ENCODE measurements around the gene CWF19L1. TPM values are rescaled to one million over a fixed set of nuclear protein-coding genes. Genes with fewer than 3 reads are reported as not detected.

CWF19L1 gene
- total RNA-seq, 2 donors from 2014 or later = 31.6 to 35.4 TPM

DNA sequence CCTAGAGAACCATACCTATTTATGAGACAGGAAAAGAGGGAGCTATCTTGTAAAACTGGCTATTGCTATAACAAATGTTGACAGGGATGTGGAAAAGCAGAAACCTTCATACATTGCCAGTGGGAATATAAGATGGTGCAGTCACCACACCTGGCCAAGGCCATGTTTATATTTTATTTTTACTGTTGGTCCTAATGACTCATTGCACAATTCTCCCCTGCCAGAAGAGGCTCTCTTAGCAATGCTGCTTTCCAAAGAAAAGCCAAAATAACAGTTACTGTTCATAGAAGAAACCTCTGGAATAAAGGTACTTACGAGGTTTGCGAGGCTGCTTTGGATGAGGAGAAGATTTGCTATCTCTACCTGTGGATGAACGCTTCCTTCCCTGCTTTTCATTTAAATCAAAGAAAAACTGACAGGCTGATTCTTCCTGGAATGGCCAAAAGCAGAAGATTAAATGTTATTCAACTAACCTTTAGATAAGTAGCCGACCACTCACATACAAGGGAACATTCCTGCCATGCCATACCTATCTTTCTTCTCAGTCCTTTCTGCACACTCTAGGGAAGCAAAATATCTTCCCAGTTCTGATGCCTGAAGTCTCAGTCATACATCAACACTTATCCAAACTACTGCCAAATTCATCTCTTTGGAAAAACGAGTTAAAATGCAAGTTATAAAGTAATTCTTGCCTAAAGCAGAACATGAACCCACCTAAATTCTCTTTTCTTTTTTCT, 21.8 kb downstream of the CWF19L1 start:
- Mint-ChIP-seq H3K9me3 (no peaks in the 10 kb centered on the region), H3K4me1 (peaks cover under 1% of the 10 kb centered on the region), H3K27ac (no peak overlapping the region), H3K27me3 (ENCODE audit: insufficient read depth) (no peaks in the 10 kb centered on the region), H3K36me3 (ENCODE audit: low read depth) (peaks cover 69% of the 10 kb centered on the region), H3K4me3 (no peak overlapping the region)
- Histone ChIP-seq H3K36me3 (ENCODE audit: control insufficient read depth, insufficient read depth, low read length) (peaks cover 70% of the 10 kb centered on the region), H3K27me3 (ENCODE audit: control insufficient read depth, insufficient read depth, low read length, poor library complexity, severe bottlenecking) (no peaks in the 10 kb centered on the region), H3K27ac (ENCODE audit: low read depth, low read length) (no peak overlapping the region), H3K9me3 (ENCODE audit: control insufficient read depth, low read length) (no peaks in the 10 kb centered on the region), H3K4me3 (ENCODE audit: low read length) (no peak overlapping the region), H3K4me1 (ENCODE audit: control insufficient read depth, insufficient read depth, low read length) (no peaks in the 10 kb centered on the region), H3K9ac (ENCODE audit: extremely low read depth, low read length, poor library complexity, severe bottlenecking) (no peak overlapping the region)
- 91 to 95% methylated on average over 4 to 5 of the region's 5 CpGs for WGBS, 2 experiments (ENCODE audit: insufficient coverage in 1 of 2, insufficient read length in 1 of 2)
- TF ChIP-seq, protein P1, sequence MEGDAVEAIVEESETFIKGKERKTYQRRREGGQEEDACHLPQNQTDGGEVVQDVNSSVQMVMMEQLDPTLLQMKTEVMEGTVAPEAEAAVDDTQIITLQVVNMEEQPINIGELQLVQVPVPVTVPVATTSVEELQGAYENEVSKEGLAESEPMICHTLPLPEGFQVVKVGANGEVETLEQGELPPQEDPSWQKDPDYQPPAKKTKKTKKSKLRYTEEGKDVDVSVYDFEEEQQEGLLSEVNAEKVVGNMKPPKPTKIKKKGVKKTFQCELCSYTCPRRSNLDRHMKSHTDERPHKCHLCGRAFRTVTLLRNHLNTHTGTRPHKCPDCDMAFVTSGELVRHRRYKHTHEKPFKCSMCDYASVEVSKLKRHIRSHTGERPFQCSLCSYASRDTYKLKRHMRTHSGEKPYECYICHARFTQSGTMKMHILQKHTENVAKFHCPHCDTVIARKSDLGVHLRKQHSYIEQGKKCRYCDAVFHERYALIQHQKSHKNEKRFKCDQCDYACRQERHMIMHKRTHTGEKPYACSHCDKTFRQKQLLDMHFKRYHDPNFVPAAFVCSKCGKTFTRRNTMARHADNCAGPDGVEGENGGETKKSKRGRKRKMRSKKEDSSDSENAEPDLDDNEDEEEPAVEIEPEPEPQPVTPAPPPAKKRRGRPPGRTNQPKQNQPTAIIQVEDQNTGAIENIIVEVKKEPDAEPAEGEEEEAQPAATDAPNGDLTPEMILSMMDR (conservative IDR thresholded peaks at IDR 0.05) = no peak
- no peak for DNase-seq

DNA sequence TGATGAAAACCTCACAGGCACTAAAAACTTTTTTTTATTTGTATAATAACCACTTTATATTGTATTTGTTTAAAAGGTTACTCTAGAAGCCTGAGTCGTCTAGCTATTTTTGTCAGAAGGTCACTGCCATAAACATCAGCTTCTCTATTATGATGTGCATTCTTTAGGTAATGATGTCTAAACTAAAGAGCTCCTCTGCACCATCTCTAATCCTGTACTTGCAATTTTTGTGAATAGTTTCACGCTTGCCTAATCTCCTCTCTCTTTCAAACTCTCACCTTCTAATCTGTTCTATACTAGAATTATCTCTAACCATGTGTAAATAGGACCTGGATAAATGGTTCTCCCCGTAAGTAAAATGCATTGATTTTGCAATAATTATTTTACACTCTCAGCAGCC, 27.6 kb downstream of the CWF19L1 start:
- TF ChIP-seq, protein P1 (conservative IDR thresholded peaks at IDR 0.05) = no peak
- Histone ChIP-seq H3K9ac (ENCODE audit: extremely low read depth, low read length, poor library complexity, severe bottlenecking) (no peak overlapping the region), H3K9me3 (ENCODE audit: control insufficient read depth, low read length) (no peaks in the 10 kb centered on the region), H3K36me3 (ENCODE audit: control insufficient read depth, insufficient read depth, low read length) (peaks cover 79% of the 10 kb centered on the region), H3K4me3 (ENCODE audit: low read length) (no peak overlapping the region), H3K27me3 (ENCODE audit: control insufficient read depth, insufficient read depth, low read length, poor library complexity, severe bottlenecking) (no peaks in the 10 kb centered on the region), H3K27ac (ENCODE audit: low read depth, low read length) (no peak overlapping the region), H3K4me1 (ENCODE audit: control insufficient read depth, insufficient read depth, low read length) (no peaks in the 10 kb centered on the region)
- Mint-ChIP-seq H3K27me3 (ENCODE audit: insufficient read depth) (no peaks in the 10 kb centered on the region), H3K36me3 (ENCODE audit: low read depth) (peaks cover 66% of the 10 kb centered on the region), H3K9me3 (no peaks in the 10 kb centered on the region), H3K27ac (no peak overlapping the region), H3K4me3 (no peak overlapping the region), H3K4me1 (peaks cover 4% of the 10 kb centered on the region)
- WGBS, 2 experiments (ENCODE audit: insufficient coverage in 1 of 2, insufficient read length in 1 of 2) = 100% methylated on average over 2 of the region's 3 CpGs
- DNase-seq = no peak

DNA sequence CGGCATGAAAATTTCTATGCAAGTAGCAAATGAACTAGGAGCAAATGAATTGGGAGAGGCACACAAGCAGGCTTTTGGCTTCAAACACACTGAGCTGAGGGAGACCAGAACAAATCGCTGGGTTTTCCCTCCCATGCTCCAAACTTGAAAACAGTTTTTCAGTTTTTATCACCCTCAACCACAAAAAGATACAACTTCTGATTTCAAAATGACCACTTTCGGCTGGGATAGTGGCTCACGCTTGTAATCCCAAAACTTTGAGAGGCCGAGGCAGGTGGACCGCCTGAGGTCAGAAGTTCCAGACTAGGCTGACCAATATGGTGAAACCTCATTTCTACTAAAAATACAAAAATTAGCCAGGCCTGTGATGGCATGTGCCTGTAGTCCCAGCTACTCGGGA, 29.0 kb downstream of the CWF19L1 start:
- H3K36me3 ChIP-seq (ENCODE audit: control insufficient read depth, insufficient read depth, low read length) = peaks cover 81% of the 10 kb centered on the region
- no peak overlapping the region for H3K4me3 Mint-ChIP-seq
- WGBS, 2 experiments (ENCODE audit: insufficient coverage in 1 of 2, insufficient read length in 1 of 2) = 92 to 97% methylated on average over 2 to 7 of the region's 7 CpGs

More for the DNA sequence above, 29.0 kb downstream of the CWF19L1 start:
- Histone ChIP-seq H3K27ac (ENCODE audit: low read depth, low read length) (no peak overlapping the region), H3K9me3 (ENCODE audit: control insufficient read depth, low read length) (no peaks in the 10 kb centered on the region), H3K4me1 (ENCODE audit: control insufficient read depth, insufficient read depth, low read length) (no peaks in the 10 kb centered on the region), H3K9ac (ENCODE audit: extremely low read depth, low read length, poor library complexity, severe bottlenecking) (no peak overlapping the region), H3K4me3 (ENCODE audit: low read length) (no peak overlapping the region), H3K27me3 (ENCODE audit: control insufficient read depth, insufficient read depth, low read length, poor library complexity, severe bottlenecking) (no peaks in the 10 kb centered on the region)
- TF ChIP-seq, protein P1 (conservative IDR thresholded peaks at IDR 0.05) = no peak
- H3K4me1 Mint-ChIP-seq = peaks cover 4% of the 10 kb centered on the region
- H3K9me3 Mint-ChIP-seq = no peaks in the 10 kb centered on the region
- H3K27me3 Mint-ChIP-seq (ENCODE audit: insufficient read depth) = no peaks in the 10 kb centered on the region
- no peak overlapping the region for H3K27ac Mint-ChIP-seq
- peaks cover 67% of the 10 kb centered on the region for H3K36me3 Mint-ChIP-seq (ENCODE audit: low read depth)
- DNase-seq = no peak
